ENCODE measurements around the gene TET1. TPM values are rescaled to one million over a fixed set of nuclear protein-coding genes. Genes with fewer than 3 reads are reported as not detected.
"Not testable (repeated sequence)": the region's sequence is repeated elsewhere in the genome, so short reads cannot be mapped to it uniquely, and the experiment has no call there.

The TET1 gene
- total and polyA plus RNA-seq, 2 of the 13 experiments (the other 11 are each of a cell fraction or from before 2014, with no cell fraction given), result 6.9 to 7.3 TPM

- not testable (repeated sequence) for DNase-seq (ENCODE audit: low spot score); FAIRE-seq
- H3K4me2 ChIP-seq (ENCODE audit: low read depth, low read length), result peak overlapping the region; percentile 78
Measured at GRCh38 chr10:68525490-68526038, 34.6 kb upstream of the TET1 start.

More at GRCh38 chr10:68525490-68526038, 34.6 kb upstream of the TET1 start:
- H3K36me3 ChIP-seq (replicated peaks in 1 of 2; ENCODE audit: control insufficient read depth in 1 of 2, insufficient read depth in 2 of 2, low read length in 2 of 2); H3K27me3 ChIP-seq (ENCODE audit: control insufficient read depth in 1 of 2, insufficient read depth in 2 of 2, low read length in 2 of 2); H3K79me2 ChIP-seq (ENCODE audit: insufficient read depth, low read length); H4K20me1 ChIP-seq (ENCODE audit: insufficient read depth, low read length); CTCF ChIA-PET (ENCODE audit: low intra/inter-chr PET ratio, low total read pairs); ATAC-seq; in situ Hi-C loops (cut with HindIII; ENCODE audit: extremely low pct_ligation_motif_present, low pct_unique_long_range_greater_than_20kb); BruUV-seq (replicated peaks); H3K9me3 ChIP-seq (ENCODE audit: low read length); POLR2A ChIA-PET; H2AFZ ChIP-seq (ENCODE audit: low read length): not testable (repeated sequence)
- peak overlapping the region; percentile 54 for H3K27ac ChIP-seq (ENCODE audit: extremely low read length, insufficient read depth, low read length)
- TF ChIP-seq SOX5 (CRISPR knock-in tag; IDR thresholded peaks at IDR 0.05; ENCODE audit: borderline replicate concordance) (peak; percentile 17; the same call in 1 of the 2 replicates), ARID5B (CRISPR knock-in tag; IDR thresholded peaks at IDR 0.05) (0 out of 2 replicates have a peak, but pooled peaks have one; percentile 24), HNF1A (IDR thresholded peaks at IDR 0.05; ENCODE audit: low read depth) (0 out of 2 replicates have a peak, but pooled peaks have one; percentile 48), HNF1A (CRISPR knock-in tag; IDR thresholded peaks at IDR 0.05; ENCODE audit: borderline replicate concordance) (0 out of 2 replicates have a peak, but pooled peaks have one; percentile 17), SAP130 (CRISPR knock-in tag; IDR thresholded peaks at IDR 0.05; ENCODE audit: low read depth) (peak; percentile 74)
- TF ChIP-seq, protein P1, sequence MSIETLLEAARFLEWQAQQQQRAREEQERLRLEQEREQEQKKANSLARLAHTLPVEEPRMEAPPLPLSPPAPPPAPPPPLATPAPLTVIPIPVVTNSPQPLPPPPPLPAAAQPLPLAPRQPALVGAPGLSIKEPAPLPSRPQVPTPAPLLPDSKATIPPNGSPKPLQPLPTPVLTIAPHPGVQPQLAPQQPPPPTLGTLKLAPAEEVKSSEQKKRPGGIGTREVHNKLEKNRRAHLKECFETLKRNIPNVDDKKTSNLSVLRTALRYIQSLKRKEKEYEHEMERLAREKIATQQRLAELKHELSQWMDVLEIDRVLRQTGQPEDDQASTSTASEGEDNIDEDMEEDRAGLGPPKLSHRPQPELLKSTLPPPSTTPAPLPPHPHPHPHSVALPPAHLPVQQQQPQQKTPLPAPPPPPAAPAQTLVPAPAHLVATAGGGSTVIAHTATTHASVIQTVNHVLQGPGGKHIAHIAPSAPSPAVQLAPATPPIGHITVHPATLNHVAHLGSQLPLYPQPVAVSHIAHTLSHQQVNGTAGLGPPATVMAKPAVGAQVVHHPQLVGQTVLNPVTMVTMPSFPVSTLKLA (IDR thresholded peaks at IDR 0.05), result peak; percentile 26; the same call in 1 of the 2 replicates
- peak overlapping the region; percentile 41 for H3K9ac ChIP-seq (ENCODE audit: insufficient read depth, low read depth, low read length)
- H3K4me1 ChIP-seq (ENCODE audit: insufficient read depth, low read length), result peaks cover 11% of the 10 kb centered on the region
- WGBS (ENCODE audit: low lambda C conversion rate), result 35% methylated on average over 2 of the region's 5 CpGs
- H3K4me3 ChIP-seq (replicated peaks in 1 of 3; ENCODE audit: insufficient read depth in 1 of 3, low read depth in 2 of 3, low read length in 3 of 3), result peak overlapping the region in 1 of 3 experiments; percentile 30; a peak in 1 of 6 replicates
- intact Hi-C loops (cut with micrococcal nuclease; ENCODE audit: unreplicated experiment), result loop anchor here (5.0 kb wide), 1 partner anchor 37 kb away; the partner anchor contains the start of gene TET1

Data from HepG2 (cell line).